ENCODE results near the gene FNDC4.

DNA sequence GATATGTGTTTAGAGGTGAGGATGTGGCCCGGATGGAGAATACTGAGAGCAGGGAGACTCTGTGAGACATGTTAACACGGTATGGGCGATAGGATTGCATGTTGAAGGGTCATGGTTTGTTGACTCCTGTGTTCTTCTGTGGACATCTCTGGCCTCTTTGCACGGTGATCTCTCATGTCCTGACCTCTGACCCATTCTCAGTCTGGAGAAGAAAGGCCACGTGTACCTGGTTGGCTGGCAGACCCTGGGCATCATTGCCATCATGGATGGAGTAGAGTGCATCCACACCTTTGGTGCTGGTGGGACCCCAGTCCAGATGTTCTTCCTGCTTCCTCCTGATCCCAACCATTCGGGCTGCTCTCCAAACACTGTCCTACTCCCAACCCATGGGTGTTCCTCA is 11.6 kb upstream of the FNDC4 start:
- TF ChIP-seq, protein P1, sequence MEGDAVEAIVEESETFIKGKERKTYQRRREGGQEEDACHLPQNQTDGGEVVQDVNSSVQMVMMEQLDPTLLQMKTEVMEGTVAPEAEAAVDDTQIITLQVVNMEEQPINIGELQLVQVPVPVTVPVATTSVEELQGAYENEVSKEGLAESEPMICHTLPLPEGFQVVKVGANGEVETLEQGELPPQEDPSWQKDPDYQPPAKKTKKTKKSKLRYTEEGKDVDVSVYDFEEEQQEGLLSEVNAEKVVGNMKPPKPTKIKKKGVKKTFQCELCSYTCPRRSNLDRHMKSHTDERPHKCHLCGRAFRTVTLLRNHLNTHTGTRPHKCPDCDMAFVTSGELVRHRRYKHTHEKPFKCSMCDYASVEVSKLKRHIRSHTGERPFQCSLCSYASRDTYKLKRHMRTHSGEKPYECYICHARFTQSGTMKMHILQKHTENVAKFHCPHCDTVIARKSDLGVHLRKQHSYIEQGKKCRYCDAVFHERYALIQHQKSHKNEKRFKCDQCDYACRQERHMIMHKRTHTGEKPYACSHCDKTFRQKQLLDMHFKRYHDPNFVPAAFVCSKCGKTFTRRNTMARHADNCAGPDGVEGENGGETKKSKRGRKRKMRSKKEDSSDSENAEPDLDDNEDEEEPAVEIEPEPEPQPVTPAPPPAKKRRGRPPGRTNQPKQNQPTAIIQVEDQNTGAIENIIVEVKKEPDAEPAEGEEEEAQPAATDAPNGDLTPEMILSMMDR (conservative IDR thresholded peaks at IDR 0.05; ENCODE audit: low read depth, low read length), result no peak
- TF ChIP-seq EZH2 (IDR thresholded peaks at IDR 0.05; ENCODE audit: borderline replicate concordance, low read depth, low read length, poor library complexity, severe bottlenecking), result no peak
